HepG2 (cell line): Measurements from ENCODE around the gene EMC9. TPM values are rescaled to one million over a fixed set of nuclear protein-coding genes. Genes with fewer than 3 reads are reported as not detected.

ENCODE experiments used
- AHDC1 ChIP-seq: sonication (generic); formaldehyde crosslinking; IDR thresholded peaks from 2 replicates; pipeline ENCODE4 v1.5.1; 2020; ENCODE audit warnings: mild to moderate bottlenecking, missing genetic modification reagents, borderline replicate concordance
- KIAA2018 ChIP-seq: sonication (generic); formaldehyde crosslinking; IDR thresholded peaks from 2 replicates; pipeline ENCODE4 v1.5.0; 2020; ENCODE audit warnings: mild to moderate bottlenecking, missing genetic modification reagents, borderline replicate concordance
- ONECUT2 ChIP-seq: sonication (generic); formaldehyde crosslinking; IDR thresholded peaks from 2 replicates; pipeline ENCODE4 v1.4.0; 2020; ENCODE audit warnings: missing genetic modification reagents
- RFXAP ChIP-seq: sonication (generic); formaldehyde crosslinking; IDR thresholded peaks from 2 replicates; pipeline ENCODE4 v1.4.0; 2020; ENCODE audit warnings: missing genetic modification reagents, borderline replicate concordance
- THAP9 ChIP-seq: sonication (generic); formaldehyde crosslinking; IDR thresholded peaks from 2 replicates; pipeline ENCODE4; 2020; ENCODE audit warnings: missing genetic modification reagents, mild to moderate bottlenecking, borderline replicate concordance
- UBTF ChIP-seq: sonication (generic); formaldehyde crosslinking; IDR thresholded peaks from 2 replicates; pipeline ENCODE4 v1.4.0; 2020; ENCODE audit warnings: mild to moderate bottlenecking, missing genetic modification reagents
- ZNF841 ChIP-seq: sonication (generic); formaldehyde crosslinking; IDR thresholded peaks from 2 replicates; pipeline ENCODE4 v1.8.1; 2023; ENCODE audit warnings: missing genetic modification reagents, borderline replicate concordance
- polyA plus RNA-seq, 8 experiments: library from polyadenylated mRNA; depleted of rRNA in 3 of 8; stranded (reverse) in 7 of 8; unstranded in 1 of 8; fragments of >200 nt; fragmentation: Illumina TruSeq in 4 of 8; extraction: Trizol in 4 of 8; gene quantifications; 2 replicates each; pipeline versions ENCODE4 v1.2.1 to v1.2.3, GENCODE V29; 2011 to 2016; ENCODE audit warnings: low read depth in 4 of 8, missing spikeins in 1 of 8, mixed read lengths in 1 of 8; ENCODE audit not compliant: insufficient read depth in 1 of 8
- total RNA-seq, 5 experiments: library from RNA; depleted of rRNA; stranded (reverse); fragments of >200 nt; fragmentation: Illumina TruSeq; extraction: Trizol; gene quantifications; 2 replicates each; pipeline ENCODE4 v1.2.3, GENCODE V29; 2016; ENCODE audit warnings: low read depth in 1 of 5

The EMC9 gene
- total and polyA plus RNA-seq, 2 of the 13 experiments (the other 11 are each of a cell fraction or from before 2014, with no cell fraction given) = 60.5 to 78.7 TPM

GRCh38 chr14:24135834-24136683 lies 5.3 kb downstream of the EMC9 start, which contains the start of gene PSME1 (continued):
- TF ChIP-seq THAP9 (CRISPR knock-in tag) = peak; percentile 77
- no peak; the same call in 1 of the 2 replicates for TF ChIP-seq ONECUT2
- peak; percentile 83; the same call in 1 of the 2 replicates for TF ChIP-seq RFXAP (CRISPR knock-in tag)
- peak; percentile 19; the same call in 1 of the 2 replicates for TF ChIP-seq KIAA2018 (CRISPR knock-in tag)
- no peak for TF ChIP-seq ZNF841 (CRISPR knock-in tag)
- peak; percentile 100 for TF ChIP-seq UBTF (CRISPR knock-in tag)
- no peak for TF ChIP-seq AHDC1 (CRISPR knock-in tag)
